ENCODE measurements around the gene OLA1. TPM values are rescaled to one million over a fixed set of nuclear protein-coding genes. Genes with fewer than 3 reads are reported as not detected.

Gene OLA1
- total and polyA plus RNA-seq, 7 experiments from 2014 or later = 34.4 to 84.7 (median 41.5) TPM

DNA sequence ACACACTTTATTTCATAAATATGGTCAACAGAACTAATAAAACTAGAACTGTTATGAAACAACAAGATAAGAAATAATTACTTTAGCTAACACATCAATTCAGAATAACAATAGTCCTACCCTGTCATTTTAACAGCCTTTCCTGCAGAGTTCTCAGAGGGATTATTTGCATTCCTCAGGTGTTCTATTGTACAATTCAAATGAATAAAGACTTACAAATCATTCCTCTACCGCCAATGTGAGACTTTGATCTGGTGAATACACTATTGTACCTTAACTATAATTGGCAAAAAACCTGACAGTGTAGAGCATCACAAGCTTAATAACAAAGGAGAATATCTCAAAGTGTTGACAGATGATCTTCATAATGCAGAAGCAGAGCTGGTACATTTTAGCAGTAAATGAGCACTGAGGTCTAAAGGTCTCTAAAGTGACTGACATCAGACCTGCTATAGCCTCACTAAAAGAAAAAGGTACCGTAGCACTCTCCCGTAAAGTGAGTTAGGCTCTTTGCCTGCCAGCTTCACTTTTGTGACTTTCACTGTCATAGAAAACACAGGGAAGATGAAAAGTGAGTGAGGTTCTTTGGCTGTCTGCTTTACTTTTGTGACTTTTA lies 164.4 kb downstream of the OLA1 start:
- DNase-seq = no peak

DNA sequence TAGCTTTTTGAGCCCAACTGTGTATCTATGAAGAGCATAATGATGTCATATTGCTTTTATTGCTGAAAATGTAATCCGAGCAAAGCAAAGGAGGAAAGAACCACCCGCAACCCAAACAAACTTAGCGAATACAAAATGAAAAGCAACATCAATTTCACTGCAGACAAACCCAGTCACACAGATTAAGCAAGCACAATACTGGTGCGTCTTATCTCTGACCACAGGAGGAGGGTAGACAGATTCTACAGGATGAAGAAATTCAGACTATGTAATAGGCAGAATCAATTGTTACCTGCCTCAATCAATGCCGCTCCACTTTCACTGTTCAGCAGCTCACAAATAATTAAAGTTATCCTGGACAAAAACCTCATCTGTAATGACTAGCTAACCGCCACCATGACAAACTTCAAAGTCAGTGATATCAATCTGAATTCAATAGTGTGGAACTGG lies 167.6 kb downstream of the OLA1 start:
- Histone ChIP-seq H3K27me3 (ENCODE audit: control insufficient read depth in 2 of 2, insufficient read depth in 2 of 2, low read length in 2 of 2) (no peaks in the 10 kb centered on the region), H3K9me3 (ENCODE audit: control insufficient read depth in 2 of 3, low read length in 3 of 3) (no peaks in the 10 kb centered on the region), H3K36me3 (ENCODE audit: control insufficient read depth in 2 of 3, insufficient read depth in 3 of 3, low read length in 3 of 3) (no peaks in the 10 kb centered on the region), H3K4me1 (ENCODE audit: control insufficient read depth in 2 of 2, insufficient read depth in 2 of 2, low read length in 2 of 2) (no peaks in the 10 kb centered on the region), H3K4me3 (ENCODE audit: low read length) (no peak overlapping the region), H3K27ac (ENCODE audit: low read depth, low read length) (no peak overlapping the region)
- no peak for DNase-seq
- CTCF ChIA-PET = no interaction called here
- intact Hi-C loops (cut with micrococcal nuclease) = no loop called here
- POLR2A ChIA-PET = no interaction called here
- H3K9me3 Mint-ChIP-seq = no peaks in the 10 kb centered on the region
- no peaks in the 10 kb centered on the region for H3K27me3 Mint-ChIP-seq
- H3K4me3 Mint-ChIP-seq = no peak overlapping the region
- no peak for ATAC-seq
- peaks cover 0 to 7% (median 0%) of the 10 kb centered on the region in 5 donors for H3K36me3 Mint-ChIP-seq
- H3K27ac Mint-ChIP-seq = no peak overlapping the region
- H3K4me1 Mint-ChIP-seq = no peaks in the 10 kb centered on the region

More for the DNA sequence above, 164.4 kb downstream of the OLA1 start:
- Histone ChIP-seq H3K4me1 (ENCODE audit: control insufficient read depth in 2 of 2, insufficient read depth in 2 of 2, low read length in 2 of 2) (no peaks in the 10 kb centered on the region), H3K36me3 (ENCODE audit: control insufficient read depth in 2 of 3, insufficient read depth in 3 of 3, low read length in 3 of 3) (no peaks in the 10 kb centered on the region), H3K27ac (ENCODE audit: low read depth, low read length) (no peak overlapping the region), H3K27me3 (ENCODE audit: control insufficient read depth in 2 of 2, insufficient read depth in 2 of 2, low read length in 2 of 2) (no peaks in the 10 kb centered on the region), H3K4me3 (ENCODE audit: low read length) (no peak overlapping the region), H3K9me3 (ENCODE audit: control insufficient read depth in 2 of 3, low read length in 3 of 3) (no peaks in the 10 kb centered on the region)
- no peak for ATAC-seq
- H3K27me3 Mint-ChIP-seq = no peaks in the 10 kb centered on the region
- ChIA-PET POLR2A (no interaction called here), CTCF (no interaction called here)
- peaks cover 0 to 18% (median 9%) of the 10 kb centered on the region in 5 donors for H3K36me3 Mint-ChIP-seq
- intact Hi-C loops (cut with micrococcal nuclease) = no loop called here
- H3K27ac Mint-ChIP-seq = no peak overlapping the region
- no peaks in the 10 kb centered on the region for H3K4me1 Mint-ChIP-seq
- no peaks in the 10 kb centered on the region for H3K9me3 Mint-ChIP-seq
- no peak overlapping the region for H3K4me3 Mint-ChIP-seq

DNA sequence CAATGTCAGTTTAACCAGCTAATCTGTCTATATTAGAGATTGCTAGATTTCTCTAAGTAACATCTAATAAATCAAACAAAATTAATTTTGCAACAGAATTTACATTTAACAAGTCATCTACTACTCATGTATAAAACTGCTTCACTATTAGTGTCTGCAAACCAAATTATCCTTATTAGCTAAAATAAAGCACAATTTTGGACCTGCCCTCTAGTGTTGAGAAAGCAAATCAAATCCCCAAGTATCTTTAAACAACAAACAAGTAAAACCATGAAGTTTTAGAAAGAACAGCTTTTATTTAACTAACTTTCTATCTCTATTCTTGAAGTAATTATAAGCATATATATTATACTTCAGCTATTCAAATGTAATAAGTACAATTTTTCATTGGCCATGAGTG lies 170.1 kb downstream of the OLA1 start:
- Histone ChIP-seq H3K4me1 (ENCODE audit: control insufficient read depth in 2 of 2, insufficient read depth in 2 of 2, low read length in 2 of 2) (no peaks in the 10 kb centered on the region), H3K9me3 (ENCODE audit: control insufficient read depth in 2 of 3, low read length in 3 of 3) (no peaks in the 10 kb centered on the region), H3K4me3 (ENCODE audit: low read length) (no peak overlapping the region), H3K36me3 (ENCODE audit: control insufficient read depth in 2 of 3, insufficient read depth in 3 of 3, low read length in 3 of 3) (peaks cover 0 to 8% (median 0%) of the 10 kb centered on the region in 3 experiments), H3K27ac (ENCODE audit: low read depth, low read length) (no peak overlapping the region), H3K27me3 (ENCODE audit: control insufficient read depth in 2 of 2, insufficient read depth in 2 of 2, low read length in 2 of 2) (no peaks in the 10 kb centered on the region)
- ATAC-seq (no peak), DNase-seq (peak in 1 of 9 donors; percentile 5)
- intact Hi-C loops (cut with micrococcal nuclease) = loop anchor here in 1 of 2 donors (1.0 kb wide), 1 partner anchor 676 kb away; no protein-coding TSS in a partner anchor
- Mint-ChIP-seq H3K9me3 (no peaks in the 10 kb centered on the region), H3K4me3 (no peak overlapping the region), H3K36me3 (peaks cover 0 to 18% (median 4%) of the 10 kb centered on the region in 5 donors), H3K27ac (no peak overlapping the region), H3K4me1 (no peaks in the 10 kb centered on the region), H3K27me3 (no peaks in the 10 kb centered on the region)
- ChIA-PET CTCF (no interaction called here), POLR2A (no interaction called here)

DNA sequence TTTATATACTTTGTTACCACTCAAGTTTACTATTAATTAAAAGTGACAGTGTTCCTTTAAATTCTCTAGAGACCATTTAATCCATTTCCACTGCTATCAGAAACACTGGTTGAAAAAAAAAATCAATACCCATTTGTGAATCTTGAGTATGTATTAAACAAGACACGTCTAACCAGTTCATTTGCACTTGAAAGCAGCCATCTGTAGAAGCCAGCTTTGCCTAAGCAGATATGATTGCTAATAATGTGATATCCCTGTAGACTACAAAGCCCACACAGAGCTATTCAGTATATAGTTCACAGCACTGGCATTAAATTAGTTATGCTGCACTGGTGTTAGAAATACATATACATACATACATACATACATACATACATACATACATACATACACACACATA lies 171.4 kb downstream of the OLA1 start:
- DNase-seq (no peak), ATAC-seq (no peak)
- Mint-ChIP-seq H3K9me3 (no peaks in the 10 kb centered on the region), H3K4me3 (no peak overlapping the region), H3K27me3 (no peaks in the 10 kb centered on the region), H3K36me3 (peaks cover 0 to 21% (median 4%) of the 10 kb centered on the region in 5 donors), H3K27ac (no peak overlapping the region), H3K4me1 (peaks cover 0 to 1% (median 0%) of the 10 kb centered on the region in 7 donors)
- CTCF ChIA-PET = no interaction called here
- no peak overlapping the region for H3K4me3 ChIP-seq (ENCODE audit: low read length)
- H3K9me3 ChIP-seq (ENCODE audit: control insufficient read depth in 2 of 3, low read length in 3 of 3) = no peaks in the 10 kb centered on the region
- no peak overlapping the region for H3K27ac ChIP-seq (ENCODE audit: low read depth, low read length)
- no peaks in the 10 kb centered on the region for H3K4me1 ChIP-seq (ENCODE audit: control insufficient read depth in 2 of 2, insufficient read depth in 2 of 2, low read length in 2 of 2)
- no peaks in the 10 kb centered on the region for H3K27me3 ChIP-seq (ENCODE audit: control insufficient read depth in 2 of 2, insufficient read depth in 2 of 2, low read length in 2 of 2)
- peaks cover 0 to 8% (median 0%) of the 10 kb centered on the region in 3 experiments for H3K36me3 ChIP-seq (ENCODE audit: control insufficient read depth in 2 of 3, insufficient read depth in 3 of 3, low read length in 3 of 3)
- intact Hi-C loops (cut with micrococcal nuclease) = no loop called here
- POLR2A ChIA-PET = interaction anchor here (0.7 kb wide), 1 partner anchor 664 kb away, joined by 4 read pairs; no protein-coding TSS in a partner anchor

DNA sequence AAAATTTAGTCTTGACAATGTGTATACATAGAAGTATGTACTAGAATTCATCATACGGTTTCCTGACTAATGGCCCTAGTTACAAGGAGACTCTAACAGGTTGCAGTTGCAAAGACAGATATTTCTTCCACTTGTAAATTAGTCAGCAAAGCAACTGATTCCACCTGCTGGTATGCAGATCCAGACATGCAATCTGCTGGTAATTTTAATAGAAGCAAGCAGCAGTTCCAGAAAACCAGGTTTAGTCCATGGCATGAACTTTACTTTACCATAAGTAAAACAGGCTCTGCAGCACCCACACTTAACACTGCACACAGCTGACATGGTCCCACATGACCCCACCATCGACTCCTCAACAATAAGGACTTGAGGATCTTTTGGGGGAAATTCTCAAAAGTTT lies 172.3 kb downstream of the OLA1 start:
- no peak for DNase-seq
- Histone ChIP-seq H3K27me3 (ENCODE audit: control insufficient read depth in 2 of 2, insufficient read depth in 2 of 2, low read length in 2 of 2) (no peaks in the 10 kb centered on the region), H3K4me1 (ENCODE audit: control insufficient read depth in 2 of 2, insufficient read depth in 2 of 2, low read length in 2 of 2) (no peaks in the 10 kb centered on the region), H3K27ac (ENCODE audit: low read depth, low read length) (no peak overlapping the region), H3K4me3 (ENCODE audit: low read length) (no peak overlapping the region), H3K9me3 (ENCODE audit: control insufficient read depth in 2 of 3, low read length in 3 of 3) (no peaks in the 10 kb centered on the region), H3K36me3 (ENCODE audit: control insufficient read depth in 2 of 3, insufficient read depth in 3 of 3, low read length in 3 of 3) (peaks cover 0 to 8% (median 0%) of the 10 kb centered on the region in 3 experiments)
- Mint-ChIP-seq H3K9me3 (no peaks in the 10 kb centered on the region), H3K27me3 (no peaks in the 10 kb centered on the region), H3K4me1 (peaks cover 0 to 1% (median 0%) of the 10 kb centered on the region in 7 donors), H3K36me3 (peaks cover 0 to 20% (median 4%) of the 10 kb centered on the region in 5 donors), H3K27ac (peak overlapping the region in 1 of 9 donors; percentile 30), H3K4me3 (no peak overlapping the region)
- ChIA-PET POLR2A (no interaction called here), CTCF (no interaction called here)
- intact Hi-C loops (cut with micrococcal nuclease) = no loop called here
- ATAC-seq = no peak

DNA sequence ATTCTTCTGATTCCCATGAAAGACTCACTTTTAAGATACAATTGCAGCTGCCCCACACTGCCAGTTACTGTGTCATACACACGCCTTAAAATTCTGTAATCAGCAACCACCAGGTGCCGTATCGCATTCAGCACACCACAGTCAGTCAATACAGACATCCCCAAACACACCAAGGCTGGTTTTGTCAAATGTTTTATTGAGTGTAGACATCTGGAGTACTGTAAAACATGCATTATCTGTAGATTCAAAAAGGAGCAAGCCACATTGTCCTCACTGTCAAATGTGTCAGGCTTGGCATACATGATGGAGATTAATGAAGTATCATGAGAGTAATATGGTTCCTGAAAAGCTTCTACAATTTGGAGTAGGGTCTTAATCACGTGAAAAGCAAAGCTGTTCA lies 173.5 kb downstream of the OLA1 start:
- no peak for DNase-seq

DNA sequence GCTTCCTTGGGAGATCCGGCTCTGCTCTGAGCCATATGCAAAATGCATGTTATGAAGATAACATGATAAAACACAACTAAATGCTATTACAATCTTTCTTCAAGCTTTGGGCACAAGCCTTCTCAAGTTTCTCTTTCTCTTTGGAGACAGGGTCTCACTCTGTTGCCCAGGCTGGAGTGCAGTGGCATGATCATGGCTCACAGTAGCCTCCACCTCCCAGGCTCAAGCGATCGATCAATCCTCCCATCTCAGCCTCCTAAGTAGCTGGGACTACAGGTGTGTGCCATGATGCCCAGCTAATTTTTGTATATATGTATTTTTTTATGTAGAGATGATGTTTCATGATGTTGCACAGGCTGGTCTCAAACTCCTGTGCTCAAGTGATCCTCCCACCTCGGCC lies 175.5 kb downstream of the OLA1 start:
- no peak for ATAC-seq
- H3K4me1 ChIP-seq (ENCODE audit: control insufficient read depth in 2 of 2, insufficient read depth in 2 of 2, low read length in 2 of 2) = no peaks in the 10 kb centered on the region
- ChIA-PET POLR2A (no interaction called here), CTCF (interaction anchor here (0.6 kb wide), 1 partner anchor 325 kb away, joined by 5 read pairs; no protein-coding TSS in a partner anchor)
- H3K27ac Mint-ChIP-seq = no peak overlapping the region
- H3K36me3 ChIP-seq (ENCODE audit: control insufficient read depth in 2 of 3, insufficient read depth in 3 of 3, low read length in 3 of 3) = peaks cover 0 to 8% (median 0%) of the 10 kb centered on the region in 3 experiments
- peaks cover 0 to 1% (median under 1%) of the 10 kb centered on the region in 5 donors for H3K27me3 Mint-ChIP-seq
- H3K4me3 ChIP-seq (ENCODE audit: low read length) = no peak overlapping the region
- peaks cover 0 to 1% (median 0%) of the 10 kb centered on the region in 7 donors for H3K4me1 Mint-ChIP-seq
- DNase-seq = no peak
- H3K9me3 ChIP-seq (ENCODE audit: control insufficient read depth in 2 of 3, low read length in 3 of 3) = no peaks in the 10 kb centered on the region
- H3K4me3 Mint-ChIP-seq = no peak overlapping the region
- no peaks in the 10 kb centered on the region for H3K27me3 ChIP-seq (ENCODE audit: control insufficient read depth in 2 of 2, insufficient read depth in 2 of 2, low read length in 2 of 2)
- peaks cover 0 to 16% (median 4%) of the 10 kb centered on the region in 5 donors for H3K36me3 Mint-ChIP-seq
- H3K27ac ChIP-seq (ENCODE audit: low read depth, low read length) = no peak overlapping the region
- intact Hi-C loops (cut with micrococcal nuclease) = no loop called here
- H3K9me3 Mint-ChIP-seq = no peaks in the 10 kb centered on the region

More for the DNA sequence above, 173.5 kb downstream of the OLA1 start:
- intact Hi-C loops (cut with micrococcal nuclease) = no loop called here
- Histone ChIP-seq H3K36me3 (ENCODE audit: control insufficient read depth in 2 of 3, insufficient read depth in 3 of 3, low read length in 3 of 3) (peaks cover 0 to 8% (median 0%) of the 10 kb centered on the region in 3 experiments), H3K27me3 (ENCODE audit: control insufficient read depth in 2 of 2, insufficient read depth in 2 of 2, low read length in 2 of 2) (no peaks in the 10 kb centered on the region), H3K4me3 (ENCODE audit: low read length) (no peak overlapping the region), H3K27ac (ENCODE audit: low read depth, low read length) (no peak overlapping the region), H3K9me3 (ENCODE audit: control insufficient read depth in 2 of 3, low read length in 3 of 3) (no peaks in the 10 kb centered on the region), H3K4me1 (ENCODE audit: control insufficient read depth in 2 of 2, insufficient read depth in 2 of 2, low read length in 2 of 2) (no peaks in the 10 kb centered on the region)
- H3K4me1 Mint-ChIP-seq = peaks cover 0 to 1% (median 0%) of the 10 kb centered on the region in 7 donors
- no peak for ATAC-seq
- CTCF ChIA-PET = interaction anchor here (0.7 kb wide), 1 partner anchor 342 kb away, joined by 3 read pairs; no protein-coding TSS in a partner anchor
- H3K9me3 Mint-ChIP-seq = no peaks in the 10 kb centered on the region
- POLR2A ChIA-PET = interaction anchor here (0.7 kb wide), 1 partner anchor 116 kb away, joined by 4 read pairs; no protein-coding TSS in a partner anchor
- H3K36me3 Mint-ChIP-seq = peaks cover 0 to 18% (median 4%) of the 10 kb centered on the region in 5 donors
- no peak overlapping the region for H3K27ac Mint-ChIP-seq
- no peaks in the 10 kb centered on the region for H3K27me3 Mint-ChIP-seq
- H3K4me3 Mint-ChIP-seq = no peak overlapping the region

Data from naive thymus-derived CD4-positive, alpha-beta T cell (primary cell).